K562 (cell line): ENCODE measurements around the gene TGFB1I1. TPM values are rescaled to one million over a fixed set of nuclear protein-coding genes. Genes with fewer than 3 reads are reported as not detected.

Source experiments
- ARID1B ChIP-seq: fragments of 450-650 bp; IDR thresholded peaks from 2 replicates; pipeline ENCODE4 v1.6.1; 2016; ENCODE audit warnings: antibody characterized with exemption, mild to moderate bottlenecking, inconsistent platforms
- CBX5 ChIP-seq: IDR thresholded peaks from 2 replicates; pipeline ENCODE4 v1.6.1; 2014; ENCODE audit warnings: low read depth, borderline replicate concordance
- CCAR2 ChIP-seq: fragments of 200-400 bp; formaldehyde crosslinking; IDR thresholded peaks from 2 replicates; pipeline ENCODE4 v1.6.1; 2017; ENCODE audit warnings: mild to moderate bottlenecking, low read depth, low read length
- CHD2 ChIP-seq: IDR thresholded peaks from 2 replicates; pipeline ENCODE4 v1.6.1; 2011; ENCODE audit warnings: low read depth, low read length
- CXXC5 ChIP-seq: fragments of 250-450 bp; sonication (Bioruptor Pico); IDR thresholded peaks from 2 replicates; pipeline ENCODE4 v1.8.0; 2022; ENCODE audit warnings: inconsistent platforms, mild to moderate bottlenecking, moderate library complexity
- DMBX1 ChIP-seq: fragments of 250-450 bp; sonication (Bioruptor Pico); IDR thresholded peaks from 2 replicates; pipeline ENCODE4 v1.8.0; 2022; ENCODE audit warnings: inconsistent platforms, mild to moderate bottlenecking, moderate library complexity, borderline replicate concordance
- EGR1 ChIP-seq: fragments of 450-650 bp; conservative IDR thresholded peaks from 2 replicates; pipeline ENCODE4 v1.6.1; 2017; ENCODE audit warnings: mild to moderate bottlenecking
- HNRNPUL1 ChIP-seq: fragments of 200-400 bp; formaldehyde crosslinking; IDR thresholded peaks from 2 replicates; pipeline ENCODE4 v1.6.1; 2017; ENCODE audit warnings: low read length
- LARP7 ChIP-seq: fragments of 450-650 bp; IDR thresholded peaks from 2 replicates; pipeline ENCODE4 v1.6.1; 2016
- LCOR ChIP-seq: sonication (generic); formaldehyde crosslinking; IDR thresholded peaks from 2 replicates; pipeline ENCODE4 v1.8.0; 2022; ENCODE audit warnings: mild to moderate bottlenecking, missing genetic modification reagents
- MTF1 ChIP-seq: fragments of 250-450 bp; sonication (Bioruptor Pico); IDR thresholded peaks from 2 replicates; pipeline ENCODE4 v1.9.0; 2021; ENCODE audit warnings: moderate library complexity, mild to moderate bottlenecking, inconsistent platforms, borderline replicate concordance
- MYNN ChIP-seq, 2 experiments: sonication (generic); formaldehyde crosslinking in 1 of 2; IDR thresholded peaks; 2 replicates each; pipeline versions ENCODE4 v1.5.0 to v1.6.1; 2016 to 2020; ENCODE audit warnings: antibody characterized with exemption in 1 of 2, missing genetic modification reagents in 1 of 2
- NRF1 ChIP-seq, 2 experiments: fragments of 450-650 bp; IDR thresholded peaks in 1 of 2; conservative IDR thresholded peaks in 1 of 2; 2 replicates each; pipeline ENCODE4 v1.6.1; 2014; ENCODE audit warnings: mild to moderate bottlenecking in 2 of 2
- SMARCA4 ChIP-seq: fragments of 450-650 bp; IDR thresholded peaks from 2 replicates; pipeline ENCODE4 v1.6.1; 2016
- SREBF1 ChIP-seq: fragments of 150-350 bp; IDR thresholded peaks from 2 replicates; pipeline ENCODE4 v1.6.1; 2014; ENCODE audit warnings: antibody characterized with exemption, low read depth, low read length, borderline replicate concordance
- TCF3 ChIP-seq: sonication (generic); formaldehyde crosslinking; IDR thresholded peaks from 2 replicates; pipeline ENCODE4 v1.4.0; 2020; ENCODE audit warnings: mild to moderate bottlenecking, missing genetic modification reagents
- TOE1 ChIP-seq, 2 experiments: fragments of 450-650 bp in 1 of 2; sonication (generic) in 1 of 2; formaldehyde crosslinking in 1 of 2; IDR thresholded peaks; 2 replicates each; pipeline versions ENCODE4 v1.7.1 to v1.8.0; 2016 to 2022; ENCODE audit warnings: borderline replicate concordance in 2 of 2, mild to moderate bottlenecking in 2 of 2, antibody characterized with exemption in 1 of 2, inconsistent platforms in 1 of 2, low read depth in 1 of 2, missing genetic modification reagents in 1 of 2, moderate library complexity in 1 of 2
- TSC22D4 ChIP-seq: fragments of 450-650 bp; IDR thresholded peaks from 2 replicates; pipeline ENCODE4 v1.6.1; 2016; ENCODE audit warnings: missing genetic modification characterization, missing biosample characterization, control low read depth
- ZNF311 ChIP-seq: fragments of 250-450 bp; sonication (Bioruptor Pico); IDR thresholded peaks from 2 replicates; pipeline ENCODE4 v1.4.0; 2020; ENCODE audit warnings: mild to moderate bottlenecking, moderate library complexity
- ZNF584 ChIP-seq: fragments of 200-800 bp; sonication (Bioruptor generic); IDR thresholded peaks from 2 replicates; pipeline ENCODE4 v1.6.1; 2016; ENCODE audit warnings: low read depth, mild to moderate bottlenecking, missing genetic modification characterization, missing compliant biosample characterization
- polyA plus RNA-seq, 8 experiments: library from polyadenylated mRNA; depleted of rRNA in 4 of 8; stranded (reverse) in 5 of 8; unstranded in 3 of 8; fragments of >200 nt; fragmentation: Nextera tagmentation in 2 of 8; fragmentation: Illumina TruSeq in 1 of 8; extraction: Ambion mirVana in 2 of 8; extraction: Trizol in 1 of 8; gene quantifications; 2 replicates each; pipeline versions ENCODE4 v1.2.1 to v1.2.3, GENCODE V29; 2011 to 2014; ENCODE audit warnings: inconsistent platforms in 1 of 8, missing spikeins in 1 of 8
- total RNA-seq, 7 experiments: library from RNA; depleted of rRNA in 6 of 7; stranded (reverse); fragments of >200 nt in 6 of 7; fragmentation: Illumina TruSeq in 2 of 7; extraction: Trizol in 2 of 7; gene quantifications; 2 replicates each; pipeline versions ENCODE4 v1.2.1 to v1.2.3, GENCODE V29; 2011 to 2021; ENCODE audit warnings: low replicate concordance in 1 of 7
- TF ChIP-seq, protein P1 (sequence below), 2 experiments: fragments of 450-650 bp in 1 of 2; sonication (generic) in 1 of 2; formaldehyde crosslinking; conservative IDR thresholded peaks; 2 replicates each; pipeline versions ENCODE4 v1.4.0 to v1.8.1; 2020 to 2022; ENCODE audit warnings: mild to moderate bottlenecking in 1 of 2, missing genetic modification reagents in 1 of 2
- TF ChIP-seq, protein P2 (sequence below): sonication (generic); formaldehyde crosslinking; IDR thresholded peaks from 2 replicates; pipeline ENCODE4 v1.8.0; 2022; ENCODE audit warnings: missing genetic modification reagents, mild to moderate bottlenecking, moderate library complexity, borderline replicate concordance
- TF ChIP-seq, protein P3 (sequence below): fragments of 250-450 bp; sonication (Bioruptor Pico); IDR thresholded peaks from 2 replicates; pipeline ENCODE4 v1.5.0; 2020; ENCODE audit warnings: mild to moderate bottlenecking, borderline replicate concordance

Gene TGFB1I1
- total and polyA plus RNA-seq, 9 of the 15 experiments (the other 6 are each of a cell fraction or from before 2014, with no cell fraction given), result 0.04 to 0.91 (median 0.19) TPM

DNA sequence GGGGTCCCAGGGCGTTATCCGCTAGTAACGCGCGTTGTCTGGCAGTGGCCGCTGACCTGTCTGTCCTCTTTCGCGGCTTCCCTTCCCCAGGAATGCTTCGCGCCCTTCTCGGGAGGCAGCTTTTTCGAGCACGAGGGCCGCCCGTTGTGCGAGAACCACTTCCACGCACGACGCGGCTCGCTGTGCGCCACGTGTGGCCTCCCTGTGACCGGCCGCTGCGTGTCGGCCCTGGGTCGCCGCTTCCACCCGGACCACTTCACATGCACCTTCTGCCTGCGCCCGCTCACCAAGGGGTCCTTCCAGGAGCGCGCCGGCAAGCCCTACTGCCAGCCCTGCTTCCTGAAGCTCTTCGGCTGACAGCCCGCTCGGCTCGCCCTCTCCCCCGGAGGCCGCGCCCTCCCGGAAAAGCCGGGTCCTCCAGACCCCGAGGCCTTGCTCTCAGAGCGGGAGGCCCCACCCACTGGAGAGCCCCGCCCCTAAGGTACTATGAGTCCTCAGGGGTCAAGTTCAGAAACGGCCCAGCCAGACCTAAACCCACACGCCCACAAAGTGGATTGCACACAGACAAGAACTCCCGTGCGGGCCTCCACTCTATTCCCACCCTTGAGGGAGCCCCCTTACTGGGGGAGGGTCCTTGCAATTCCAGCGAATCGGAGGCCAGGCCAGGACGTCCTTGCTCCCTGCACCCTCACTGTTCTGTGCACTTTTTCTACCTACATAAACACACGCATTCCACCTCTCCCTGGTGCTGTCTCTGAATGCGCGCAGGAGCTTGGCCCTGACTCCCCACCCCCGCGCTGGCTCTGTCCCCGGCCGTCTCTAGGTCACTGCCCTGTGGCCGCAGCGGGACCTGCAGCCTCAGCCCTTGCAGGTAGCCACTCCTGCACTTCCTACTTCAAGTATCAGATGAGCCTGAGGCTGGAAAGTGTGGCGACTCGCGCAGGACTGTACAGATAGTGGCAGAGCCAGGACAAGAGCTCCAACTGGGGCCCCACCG is 5.6 kb downstream of the TGFB1I1 start (continued):
- no peak; the same call in 1 of the 2 replicates for TF ChIP-seq MYNN (IDR thresholded peaks at IDR 0.05)
- TF ChIP-seq MYNN (CRISPR knock-in tag; IDR thresholded peaks at IDR 0.05), result no peak
- TF ChIP-seq, protein P1, sequence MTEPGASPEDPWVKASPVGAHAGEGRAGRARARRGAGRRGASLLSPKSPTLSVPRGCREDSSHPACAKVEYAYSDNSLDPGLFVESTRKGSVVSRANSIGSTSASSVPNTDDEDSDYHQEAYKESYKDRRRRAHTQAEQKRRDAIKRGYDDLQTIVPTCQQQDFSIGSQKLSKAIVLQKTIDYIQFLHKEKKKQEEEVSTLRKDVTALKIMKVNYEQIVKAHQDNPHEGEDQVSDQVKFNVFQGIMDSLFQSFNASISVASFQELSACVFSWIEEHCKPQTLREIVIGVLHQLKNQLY (CRISPR knock-in tag; conservative IDR thresholded peaks at IDR 0.05), result 0 out of 4 replicates have a peak, but pooled peaks of 1 of the 2 experiments have one; percentile 31
- no peak for TF ChIP-seq LCOR (CRISPR knock-in tag)
- no peak for TF ChIP-seq MTF1 (CRISPR knock-in tag)
- TF ChIP-seq, protein P2, sequence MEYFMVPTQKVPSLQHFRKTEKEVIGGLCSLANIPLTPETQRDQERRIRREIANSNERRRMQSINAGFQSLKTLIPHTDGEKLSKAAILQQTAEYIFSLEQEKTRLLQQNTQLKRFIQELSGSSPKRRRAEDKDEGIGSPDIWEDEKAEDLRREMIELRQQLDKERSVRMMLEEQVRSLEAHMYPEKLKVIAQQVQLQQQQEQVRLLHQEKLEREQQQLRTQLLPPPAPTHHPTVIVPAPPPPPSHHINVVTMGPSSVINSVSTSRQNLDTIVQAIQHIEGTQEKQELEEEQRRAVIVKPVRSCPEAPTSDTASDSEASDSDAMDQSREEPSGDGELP, result peak; percentile 30; the same call in 1 of the 2 replicates
- TF ChIP-seq NRF1 (conservative IDR thresholded peaks at IDR 0.05 in 1 of 2, IDR thresholded peaks at IDR 0.05 in 1 of 2), result peak; percentile 85 to 87
- TF ChIP-seq SREBF1, result no peak
- peak; percentile 37; the same call in 1 of the 2 replicates for TF ChIP-seq CHD2
- TF ChIP-seq TOE1 (IDR thresholded peaks at IDR 0.05; ENCODE audit: borderline replicate concordance), result peak; percentile 12; the same call in 1 of the 2 replicates
- no peak for TF ChIP-seq TOE1 (CRISPR knock-in tag; IDR thresholded peaks at IDR 0.05; ENCODE audit: borderline replicate concordance, low read depth)
- peak; percentile 93 for TF ChIP-seq EGR1
- 0 out of 2 replicates have a peak, but pooled peaks have one; percentile 28 for TF ChIP-seq LARP7
- TF ChIP-seq CCAR2, result no peak
- TF ChIP-seq ARID1B, result 0 out of 2 replicates have a peak, but pooled peaks have one; percentile 4
- TF ChIP-seq DMBX1 (CRISPR knock-in tag), result no peak
- TF ChIP-seq, protein P3, sequence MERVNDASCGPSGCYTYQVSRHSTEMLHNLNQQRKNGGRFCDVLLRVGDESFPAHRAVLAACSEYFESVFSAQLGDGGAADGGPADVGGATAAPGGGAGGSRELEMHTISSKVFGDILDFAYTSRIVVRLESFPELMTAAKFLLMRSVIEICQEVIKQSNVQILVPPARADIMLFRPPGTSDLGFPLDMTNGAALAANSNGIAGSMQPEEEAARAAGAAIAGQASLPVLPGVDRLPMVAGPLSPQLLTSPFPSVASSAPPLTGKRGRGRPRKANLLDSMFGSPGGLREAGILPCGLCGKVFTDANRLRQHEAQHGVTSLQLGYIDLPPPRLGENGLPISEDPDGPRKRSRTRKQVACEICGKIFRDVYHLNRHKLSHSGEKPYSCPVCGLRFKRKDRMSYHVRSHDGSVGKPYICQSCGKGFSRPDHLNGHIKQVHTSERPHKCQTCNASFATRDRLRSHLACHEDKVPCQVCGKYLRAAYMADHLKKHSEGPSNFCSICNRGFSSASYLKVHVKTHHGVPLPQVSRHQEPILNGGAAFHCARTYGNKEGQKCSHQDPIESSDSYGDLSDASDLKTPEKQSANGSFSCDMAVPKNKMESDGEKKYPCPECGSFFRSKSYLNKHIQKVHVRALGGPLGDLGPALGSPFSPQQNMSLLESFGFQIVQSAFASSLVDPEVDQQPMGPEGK (CRISPR knock-in tag), result no peak
- peak; percentile 35 for TF ChIP-seq CXXC5 (CRISPR knock-in tag)
- no peak for TF ChIP-seq TSC22D4 (tag)
- no peak for TF ChIP-seq ZNF584 (CRISPR knock-in tag)
- peak; percentile 38; the same call in 1 of the 2 replicates for TF ChIP-seq SMARCA4
- no peak for TF ChIP-seq CBX5
- no peak for TF ChIP-seq HNRNPUL1
- TF ChIP-seq TCF3 (CRISPR knock-in tag), result no peak
- TF ChIP-seq ZNF311 (CRISPR knock-in tag), result no peak
